GM21447 (cell line): ENCODE data around the gene FAM149B1.
"Not testable (repeated sequence)": the region's sequence is repeated elsewhere in the genome, so short reads cannot be mapped to it uniquely, and the experiment has no call there.

Experiments
- ATAC-seq: cut with Tn5 transposase; IDR thresholded peaks from one replicate; pipeline ENCODE4 v1.9.1; 2021; ENCODE audit not compliant: unreplicated experiment

Gene FAM149B1

GRCh38 chr10:73167783-73168464, at the start of gene FAM149B1, which contains the start of gene ECD:
Gene FAM149B1, plus strand, starts transcription at chr10:73168119. Its CDS starts 221 bp downstream, at chr10:73168340.
Gene ECD, minus strand, starts transcription at chr10:73168008. Its CDS starts 4,071 bp downstream, at chr10:73163937.
- peak; percentile 91 for ATAC-seq

- no peak for ATAC-seq
Measured at GRCh38 chr10:73119457-73119856, 48.5 kb upstream of the FAM149B1 start.

- no peak for ATAC-seq
Measured at GRCh38 chr10:73119952-73120351, 48.0 kb upstream of the FAM149B1 start.

GRCh38 chr10:73126343-73126742, 41.6 kb upstream of the FAM149B1 start:
- no peak for ATAC-seq

GRCh38 chr10:73131301-73131700, 36.6 kb upstream of the FAM149B1 start:
- ATAC-seq: no peak

GRCh38 chr10:73131913-73132686, 35.8 kb upstream of the FAM149B1 start:
- ATAC-seq: no peak

- no peak for ATAC-seq
Measured at GRCh38 chr10:73134727-73135126, 33.2 kb upstream of the FAM149B1 start.

GRCh38 chr10:73136627-73137026, 31.3 kb upstream of the FAM149B1 start:
- ATAC-seq: no peak

- no peak for ATAC-seq
Measured at GRCh38 chr10:73139251-73139650, 28.7 kb upstream of the FAM149B1 start.

GRCh38 chr10:73141603-73142002, 26.3 kb upstream of the FAM149B1 start:
- no peak for ATAC-seq

- ATAC-seq: not testable (repeated sequence)
Measured at GRCh38 chr10:73150633-73151413, 17.1 kb upstream of the FAM149B1 start.

GRCh38 chr10:73152009-73152408, 15.9 kb upstream of the FAM149B1 start:
- ATAC-seq: no peak

- no peak for ATAC-seq
Measured at GRCh38 chr10:73156054-73156453, 11.9 kb upstream of the FAM149B1 start.

GRCh38 chr10:73159038-73159648, 8.8 kb upstream of the FAM149B1 start:
- ATAC-seq: no peak

- no peak for ATAC-seq
Measured at GRCh38 chr10:73161079-73161478, 6.8 kb upstream of the FAM149B1 start.

GRCh38 chr10:73161662-73162061, 6.3 kb upstream of the FAM149B1 start:
- ATAC-seq: no peak

- ATAC-seq: no peak
Measured at GRCh38 chr10:73163096-73163495, 4.8 kb upstream of the FAM149B1 start.

GRCh38 chr10:73166972-73167371, 947 bp upstream of the FAM149B1 start:
- ATAC-seq: no peak

GRCh38 chr10:73167458-73167782, 499 bp upstream of the FAM149B1 start:
- no peak for ATAC-seq

- peak; percentile 24 for ATAC-seq
Measured at GRCh38 chr10:73168465-73168803, 515 bp downstream of the FAM149B1 start.

GRCh38 chr10:73169320-73169719, 1.4 kb downstream of the FAM149B1 start:
- ATAC-seq: no peak
